ENCODE data around the gene PCK2.
"Not testable (repeated sequence)": the region's sequence is repeated elsewhere in the genome, so short reads cannot be mapped to it uniquely, and the experiment has no call there.

PCK2 gene

GRCh38 chr14:24093901-24094840, at the start of gene PCK2:
Gene PCK2, plus strand, starts transcription at chr14:24094311. Its CDS starts 95 bp downstream, at chr14:24094406.
- peak; percentile 92 for DNase-seq

- DNase-seq, result not testable (repeated sequence)
Observed at GRCh38 chr14:24049002-24049401, 45.1 kb upstream of the PCK2 start.

- DNase-seq, result not testable (repeated sequence)
Observed at GRCh38 chr14:24050753-24051152, 43.4 kb upstream of the PCK2 start.

- DNase-seq, result no peak
Observed at GRCh38 chr14:24051176-24051788, 42.8 kb upstream of the PCK2 start.

- peak; percentile 89 for DNase-seq
Observed at GRCh38 chr14:24051789-24052655, 42.1 kb upstream of the PCK2 start, which contains the start of gene CARMIL3. Gene CARMIL3, plus strand, starts transcription at chr14:24052009. Its CDS starts 145 bp downstream, at chr14:24052154.

- no peak for DNase-seq
Observed at GRCh38 chr14:24052656-24053547, 41.2 kb upstream of the PCK2 start.

- DNase-seq, result no peak
Observed at GRCh38 chr14:24053548-24054323, 40.4 kb upstream of the PCK2 start.

GRCh38 chr14:24054324-24054641, 39.8 kb upstream of the PCK2 start:
- no peak for DNase-seq

- no peak for DNase-seq
Observed at GRCh38 chr14:24054646-24055045, 39.5 kb upstream of the PCK2 start.

- DNase-seq, result no peak
Observed at GRCh38 chr14:24055971-24056799, 37.9 kb upstream of the PCK2 start.

- no peak for DNase-seq
Observed at GRCh38 chr14:24056800-24057184, 37.3 kb upstream of the PCK2 start.

- DNase-seq, result no peak
Observed at GRCh38 chr14:24057271-24057670, 36.8 kb upstream of the PCK2 start.

- no peak for DNase-seq
Observed at GRCh38 chr14:24057867-24058259, 36.2 kb upstream of the PCK2 start.

- peak; percentile 97 for DNase-seq
Observed at GRCh38 chr14:24058260-24058950, 35.7 kb upstream of the PCK2 start.

GRCh38 chr14:24058951-24059475, 35.1 kb upstream of the PCK2 start:
- DNase-seq, result peak; percentile 35

GRCh38 chr14:24059841-24060388, 34.2 kb upstream of the PCK2 start:
- DNase-seq, result no peak

- DNase-seq, result no peak
Observed at GRCh38 chr14:24060443-24060842, 33.7 kb upstream of the PCK2 start.

GRCh38 chr14:24060984-24061913, 32.9 kb upstream of the PCK2 start:
- DNase-seq, result no peak

All from eye (tissue), 1 donor.